GM23248 (cell line): ENCODE data around the gene ANKRD53. TPM values are rescaled to one million over a fixed set of nuclear protein-coding genes. Genes with fewer than 3 reads are reported as not detected.

ENCODE experiments used
- DNase-seq: peaks from one replicate; pipeline ENCODE4 v3.0.0-alpha.2; 2015
- H2AFZ ChIP-seq: fragments of 200-600 bp; sonication (generic); 2 replicates; pipeline ENCODE4 v1.6.1; 2016; ENCODE audit warnings: antibody characterized with exemption
- H3F3A ChIP-seq: fragments of 200-600 bp; sonication (generic); 2 replicates; pipeline ENCODE4 v1.6.1; 2016; ENCODE audit warnings: mild to moderate bottlenecking, antibody characterized with exemption, mixed run types; ENCODE audit not compliant: insufficient read depth
- H3K27ac ChIP-seq: fragments of 200-600 bp; sonication (generic); 2 replicates; pipeline ENCODE4 v1.5.1; 2016; ENCODE audit warnings: mild to moderate bottlenecking
- H3K27me3 ChIP-seq: fragments of 200-600 bp; sonication (generic); replicated peaks from 2 replicates; pipeline ENCODE4 v1.6.1; 2016; ENCODE audit warnings: mild to moderate bottlenecking; ENCODE audit not compliant: insufficient read depth
- H3K36me3 ChIP-seq: fragments of 200-600 bp; sonication (generic); 2 replicates; pipeline ENCODE4 v1.6.1; 2016; ENCODE audit warnings: low read depth, mild to moderate bottlenecking
- H3K4me1 ChIP-seq: fragments of 200-600 bp; sonication (generic); 2 replicates; pipeline ENCODE4 v1.6.1; 2016; ENCODE audit warnings: mild to moderate bottlenecking; ENCODE audit not compliant: insufficient read depth
- H3K4me2 ChIP-seq: fragments of 200-600 bp; sonication (generic); one replicate; pipeline ENCODE4 v1.6.1; 2016; ENCODE audit warnings: mild to moderate bottlenecking; ENCODE audit not compliant: unreplicated experiment
- H3K4me3 ChIP-seq: fragments of 200-600 bp; sonication (generic); 2 replicates; pipeline ENCODE4 v1.5.1; 2016; ENCODE audit warnings: mild to moderate bottlenecking
- H3K79me2 ChIP-seq: fragments of 200-600 bp; sonication (generic); 2 replicates; pipeline ENCODE4 v1.6.1; 2016; ENCODE audit warnings: mild to moderate bottlenecking; ENCODE audit not compliant: insufficient read depth
- H3K9ac ChIP-seq: fragments of 200-600 bp; sonication (generic); 2 replicates; pipeline ENCODE4 v1.6.1; 2016; ENCODE audit warnings: mild to moderate bottlenecking
- H3K9me2 ChIP-seq: fragments of 200-600 bp; sonication (generic); 2 replicates; pipeline ENCODE4 v1.6.1; 2016; ENCODE audit warnings: mixed run types, mild to moderate bottlenecking, moderate library complexity; ENCODE audit not compliant: insufficient read depth
- H3K9me3 ChIP-seq: fragments of 200-600 bp; sonication (generic); one replicate; pipeline ENCODE4 v1.6.1; 2017; ENCODE audit warnings: low read depth
- H4K20me1 ChIP-seq: fragments of 200-600 bp; sonication (generic); 2 replicates; pipeline ENCODE4 v1.6.0; 2016; ENCODE audit not compliant: insufficient read depth
- EZH2 ChIP-seq: fragments of 200-600 bp; sonication (generic); IDR thresholded peaks from 2 replicates; pipeline ENCODE4 v1.6.1; 2018; ENCODE audit warnings: antibody characterized with exemption, mild to moderate bottlenecking; ENCODE audit not compliant: insufficient read depth, poor library complexity, severe bottlenecking
- EZH2phosphoT487 ChIP-seq: fragments of 200-600 bp; sonication (generic); IDR thresholded peaks from 2 replicates; pipeline ENCODE4 v1.6.1; 2018; ENCODE audit warnings: antibody characterized with exemption, moderate library complexity, mild to moderate bottlenecking, low read depth; ENCODE audit not compliant: insufficient read depth
- WGBS, 2 experiments: methylation state at CpG; one replicate each; pipeline ENCODE4 v1.1.6; 2015 to 2017; ENCODE audit warnings: low lambda C conversion rate in 2 of 2, low coverage in 1 of 2; ENCODE audit errors: missing lambda C conversion rate in 2 of 2; 5-methylcytosine and 5-hydroxymethylcytosine counted together
- in situ Hi-C: fragments of 300-500 bp; cut with MboI; formaldehyde crosslinking; loops from 2 replicates; pipeline ENCODE4 v1.15.0; 2020
- polyA plus RNA-seq: library from polyadenylated mRNA; unstranded; fragments of >200 nt; fragmentation: Nextera tagmentation; extraction: Ambion mirVana; gene quantifications from 2 replicates; pipeline ENCODE4 v1.2.1, GENCODE V29; 2016
- total RNA-seq: library from RNA; depleted of rRNA; stranded (reverse); fragments of >200 nt; shearing (Covaris generic); gene quantifications from 2 replicates; pipeline ENCODE4 v1.2.3, GENCODE V29; 2014

ANKRD53 gene
- total and polyA plus RNA-seq, 2 experiments from 2014 or later: 1.2 TPM; not detected in 1

DNA sequence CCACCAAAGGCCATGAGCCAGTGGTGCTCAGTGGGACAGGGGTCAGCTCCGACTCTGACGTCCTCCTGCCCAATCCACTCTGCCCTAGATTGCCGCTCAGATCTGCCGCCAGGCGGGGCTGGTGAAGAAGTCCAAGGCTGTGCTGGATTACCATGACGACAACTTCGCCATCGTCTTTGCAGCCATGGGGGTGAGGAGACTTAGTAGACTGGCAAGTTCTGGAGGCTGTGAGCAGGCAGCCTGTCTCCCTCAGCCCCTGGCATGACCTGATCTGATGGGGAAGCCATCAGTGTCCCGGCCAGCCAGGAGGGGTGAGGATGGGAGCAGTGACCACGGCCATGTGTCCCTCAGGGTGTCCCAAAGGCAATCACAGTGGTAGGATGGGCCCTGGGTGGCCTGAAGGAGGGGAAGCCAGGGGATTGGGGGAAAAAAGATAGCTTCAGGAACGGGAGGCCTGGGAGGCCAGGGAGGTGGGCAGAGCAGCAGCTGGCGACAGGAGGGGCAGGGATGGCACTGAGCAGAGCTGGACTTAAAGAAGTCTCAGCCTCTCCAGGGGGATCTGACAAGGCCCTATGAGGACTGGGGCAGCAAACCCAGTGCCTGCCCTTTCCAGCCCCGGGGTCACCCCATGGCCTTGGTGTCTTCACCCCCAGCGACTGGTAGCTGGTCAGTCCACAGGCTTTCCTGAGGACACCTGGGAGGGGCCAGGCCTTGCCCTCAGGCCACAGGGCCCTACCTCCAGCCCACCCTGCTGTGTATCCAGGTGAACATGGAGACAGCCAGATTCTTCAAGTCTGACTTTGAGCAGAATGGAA lies 17.4 kb upstream of the ANKRD53 start:
- Histone ChIP-seq H3K27ac (no peak overlapping the region), H3K4me3 (no peak overlapping the region), H3K4me1 (no peaks in the 10 kb centered on the region), H3F3A (no peaks in the 10 kb centered on the region), H3K36me3 (no peaks in the 10 kb centered on the region), H3K9me3 (no peaks in the 10 kb centered on the region), H2AFZ (no peak overlapping the region), H4K20me1 (no peaks in the 10 kb centered on the region), H3K4me2 (no peak overlapping the region), H3K79me2 (no peaks in the 10 kb centered on the region), H3K9me2 (no peaks in the 10 kb centered on the region), H3K27me3 (peaks cover 29% of the 10 kb centered on the region; the same call in 1 of the 2 replicates), H3K9ac (no peak overlapping the region)
- no peak for DNase-seq
- 70 to 78% methylated on average over 14 of the region's 14 CpGs for WGBS, 2 experiments
- no peak for TF ChIP-seq EZH2
- no peak for TF ChIP-seq EZH2phosphoT487
- in situ Hi-C loops: loop anchor here (25.0 kb wide), 1 partner anchor 649 kb away; the partner anchor contains the start of gene FAM136A

DNA sequence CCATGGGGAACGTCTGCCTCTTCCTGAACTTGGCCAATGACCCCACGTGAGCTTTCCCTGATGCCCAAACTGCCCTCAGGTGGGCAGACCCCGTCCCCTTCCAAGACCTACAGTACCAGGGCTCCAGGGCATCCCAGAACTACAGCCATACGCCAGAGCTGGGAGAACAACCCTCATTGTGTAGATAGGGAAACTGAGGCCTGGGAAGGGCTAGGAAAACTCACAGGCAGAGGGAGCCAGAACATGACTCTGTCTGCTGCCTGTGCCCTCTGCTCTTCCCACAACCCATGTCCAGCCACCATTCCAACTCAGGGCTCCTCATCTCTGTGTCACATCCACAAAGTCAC lies 16.8 kb upstream of the ANKRD53 start:
- no peak overlapping the region for H3K27ac ChIP-seq
- in situ Hi-C loops: loop anchor here (25.0 kb wide), 1 partner anchor 649 kb away; the partner anchor contains the start of gene FAM136A
- no peak overlapping the region for H3K4me2 ChIP-seq
- H3K9me3 ChIP-seq: no peaks in the 10 kb centered on the region
- no peaks in the 10 kb centered on the region for H3K36me3 ChIP-seq
- no peak for TF ChIP-seq EZH2phosphoT487
- no peak for TF ChIP-seq EZH2
- no peaks in the 10 kb centered on the region for H3F3A ChIP-seq
- DNase-seq: no peak
- no peak overlapping the region for H2AFZ ChIP-seq
- no peaks in the 10 kb centered on the region for H3K79me2 ChIP-seq
- 45 to 51% methylated on average over 4 of the region's 4 CpGs for WGBS, 2 experiments
- H3K4me3 ChIP-seq: no peak overlapping the region
- no peak overlapping the region for H3K9ac ChIP-seq
- no peaks in the 10 kb centered on the region for H3K4me1 ChIP-seq
- no peaks in the 10 kb centered on the region for H4K20me1 ChIP-seq
- H3K9me2 ChIP-seq: no peaks in the 10 kb centered on the region
- peaks cover 23% of the 10 kb centered on the region; the same call in 1 of the 2 replicates for H3K27me3 ChIP-seq

DNA sequence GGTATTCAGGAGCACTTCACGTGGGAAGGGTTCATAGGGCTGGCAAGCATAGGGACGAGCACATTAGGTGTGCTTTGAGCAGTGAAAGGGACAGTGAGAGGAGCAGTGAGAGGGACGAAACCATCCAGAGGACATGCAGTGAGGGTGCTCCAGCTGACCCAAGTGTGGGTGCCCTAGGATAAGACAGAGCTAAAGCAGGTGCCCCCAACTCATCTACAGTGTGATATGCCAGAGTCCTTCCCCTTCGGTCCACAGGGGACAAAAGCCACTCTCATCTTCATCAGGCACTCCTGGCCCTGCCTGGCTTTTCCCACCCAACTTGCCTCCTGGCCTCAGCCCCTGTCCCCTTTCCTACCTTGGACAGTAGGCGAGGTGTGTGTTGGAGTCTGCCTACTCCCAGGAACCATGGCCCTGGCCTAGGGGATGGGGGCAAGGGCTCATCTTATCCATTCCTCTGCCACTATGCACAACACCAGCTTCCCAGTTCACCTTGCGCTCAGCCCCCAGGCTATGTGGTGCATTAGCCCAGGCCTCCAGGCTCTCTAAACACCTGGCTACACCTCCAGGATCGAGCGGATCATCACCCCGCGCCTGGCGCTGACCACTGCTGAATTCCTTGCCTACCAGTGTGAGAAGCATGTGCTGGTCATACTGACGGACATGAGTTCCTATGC lies 16.1 kb upstream of the ANKRD53 start:
- WGBS, 2 experiments: 47 to 52% methylated on average over 11 to 12 of the region's 12 CpGs
- Histone ChIP-seq H3K4me3 (no peak overlapping the region), H3K27ac (no peak overlapping the region), H2AFZ (no peak overlapping the region), H3K9me3 (no peaks in the 10 kb centered on the region), H3F3A (no peaks in the 10 kb centered on the region), H3K4me1 (no peaks in the 10 kb centered on the region), H4K20me1 (no peaks in the 10 kb centered on the region), H3K79me2 (no peaks in the 10 kb centered on the region), H3K4me2 (no peak overlapping the region), H3K36me3 (no peaks in the 10 kb centered on the region), H3K27me3 (peaks cover 21% of the 10 kb centered on the region; the same call in 1 of the 2 replicates), H3K9ac (no peak overlapping the region), H3K9me2 (no peaks in the 10 kb centered on the region)
- DNase-seq: no peak
- in situ Hi-C loops: loop anchor here (25.0 kb wide), 1 partner anchor 650 kb away; the partner anchor contains the start of gene FAM136A
- TF ChIP-seq EZH2phosphoT487 (no peak), EZH2 (no peak)
